AG04449 (cell line): ENCODE data around the gene ROS1.

ENCODE experiments used
- CTCF ChIA-PET: fragments of 350-600 bp; formaldehyde crosslinking; extraction: SDS; loops from one replicate; lab custom pipeline; 2021; ENCODE audit warnings: antibody characterized with exemption; lab: Yijun Ruan, JAX
- POLR2A ChIA-PET: fragments of 400-600, 350-600 bp; formaldehyde crosslinking; extraction: SDS; loops from one replicate; lab custom pipeline; 2020; ENCODE audit warnings: antibody characterized with exemption, inconsistent platforms; lab: Yijun Ruan, JAX
- DNase-seq: peaks from one replicate; pipeline ENCODE4 v3.0.0-alpha.2; 2010; ENCODE audit warnings: low read depth, low spot score
- H3K4me3 ChIP-seq: 2 replicates; pipeline ENCODE4 v1.5.1; 2011; ENCODE audit warnings: low read depth, mild to moderate bottlenecking, control low read depth, low read length
- TF ChIP-seq, protein P1 (sequence below): IDR thresholded peaks from one replicate; pipeline ENCODE4 v1.5.1; 2011; ENCODE audit warnings: mild to moderate bottlenecking, moderate library complexity, low read length, control low read depth, inconsistent platforms; ENCODE audit not compliant: insufficient read depth; ENCODE audit errors: missing control alignments

ROS1 gene

DNA sequence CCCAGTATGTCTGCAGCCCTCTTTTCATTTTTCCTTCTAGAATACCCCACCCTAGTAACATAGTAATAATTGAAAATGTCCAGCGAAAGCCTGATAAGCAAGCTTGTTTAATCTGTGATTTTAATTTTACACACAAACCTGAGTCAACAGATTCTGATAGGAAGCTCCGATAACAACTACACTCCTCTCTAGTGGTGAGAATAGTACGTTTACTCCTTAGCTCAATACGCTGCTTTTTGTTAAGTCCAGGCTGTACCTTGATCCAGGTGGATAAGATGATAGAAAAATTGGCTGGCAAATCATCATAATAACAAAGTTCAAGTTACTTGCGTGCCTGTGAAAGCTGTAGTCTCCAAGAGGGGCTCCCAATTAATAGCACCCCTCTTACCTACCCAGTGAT is 31.3 kb upstream of the ROS1 start:
- ChIA-PET POLR2A (no interaction called here), CTCF (interaction anchor here (0.9 to 3.9 kb wide), 6 partner anchors 8 to 149 kb away, joined by 3 to 28 read pairs (median 4); partner anchors contain the start of gene GOPC)
- no peak overlapping the region for H3K4me3 ChIP-seq
- TF ChIP-seq, protein P1, sequence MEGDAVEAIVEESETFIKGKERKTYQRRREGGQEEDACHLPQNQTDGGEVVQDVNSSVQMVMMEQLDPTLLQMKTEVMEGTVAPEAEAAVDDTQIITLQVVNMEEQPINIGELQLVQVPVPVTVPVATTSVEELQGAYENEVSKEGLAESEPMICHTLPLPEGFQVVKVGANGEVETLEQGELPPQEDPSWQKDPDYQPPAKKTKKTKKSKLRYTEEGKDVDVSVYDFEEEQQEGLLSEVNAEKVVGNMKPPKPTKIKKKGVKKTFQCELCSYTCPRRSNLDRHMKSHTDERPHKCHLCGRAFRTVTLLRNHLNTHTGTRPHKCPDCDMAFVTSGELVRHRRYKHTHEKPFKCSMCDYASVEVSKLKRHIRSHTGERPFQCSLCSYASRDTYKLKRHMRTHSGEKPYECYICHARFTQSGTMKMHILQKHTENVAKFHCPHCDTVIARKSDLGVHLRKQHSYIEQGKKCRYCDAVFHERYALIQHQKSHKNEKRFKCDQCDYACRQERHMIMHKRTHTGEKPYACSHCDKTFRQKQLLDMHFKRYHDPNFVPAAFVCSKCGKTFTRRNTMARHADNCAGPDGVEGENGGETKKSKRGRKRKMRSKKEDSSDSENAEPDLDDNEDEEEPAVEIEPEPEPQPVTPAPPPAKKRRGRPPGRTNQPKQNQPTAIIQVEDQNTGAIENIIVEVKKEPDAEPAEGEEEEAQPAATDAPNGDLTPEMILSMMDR: no peak
- no peak for DNase-seq

GRCh38 chr6:117456250-117456649 is 30.5 kb upstream of the ROS1 start:
- POLR2A ChIA-PET: interaction anchor here (1.3 kb wide), 1 partner anchor 146 kb away, joined by 3 read pairs; the partner anchor contains the start of gene GOPC
- H3K4me3 ChIP-seq: no peak overlapping the region
- CTCF ChIA-PET: interaction anchor here (1.2 to 8.7 kb wide), 7 partner anchors 7 to 149 kb away, joined by 4 to 205 read pairs (median 5); partner anchors contain the start of gene GOPC
- DNase-seq: no peak
- TF ChIP-seq, protein P1: no peak

DNA sequence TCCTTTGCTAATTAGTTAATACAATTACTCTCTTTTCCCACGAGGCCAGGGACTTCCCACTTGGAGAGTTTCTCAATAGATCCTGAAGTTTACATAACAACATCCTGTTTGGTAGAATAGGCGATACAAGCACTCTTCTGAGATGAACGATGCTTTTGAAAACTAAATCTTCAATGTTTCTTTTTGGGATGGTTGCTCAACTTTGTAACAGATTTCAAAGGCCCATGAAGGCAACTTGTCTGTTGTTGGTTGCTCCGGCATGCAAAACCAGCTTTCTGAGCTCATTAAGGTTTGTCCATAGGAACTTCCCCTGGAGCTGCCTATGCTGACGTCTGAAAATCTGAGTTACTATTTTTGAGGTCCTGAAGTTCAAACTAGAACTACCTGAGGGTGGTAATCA is 25.9 kb upstream of the ROS1 start:
- POLR2A ChIA-PET: no interaction called here
- TF ChIP-seq, protein P1: no peak
- no peak for DNase-seq
- CTCF ChIA-PET: interaction anchor here (0.6 to 8.7 kb wide), 4 partner anchors 13 to 152 kb away, joined by 3 to 273 read pairs (median 104); partner anchors contain the start of gene GOPC
- H3K4me3 ChIP-seq: no peak overlapping the region

GRCh38 chr6:117449549-117450439 is 24.1 kb upstream of the ROS1 start:
- no peak overlapping the region for H3K4me3 ChIP-seq
- TF ChIP-seq, protein P1: peak; percentile 36
- CTCF ChIA-PET: interaction anchor here (0.6 to 8.7 kb wide), 54 partner anchors 8 to 766 kb away, joined by 3 to 273 read pairs (median 5); partner anchors contain the start of gene GOPC
- POLR2A ChIA-PET: interaction anchor here (0.7 to 2.9 kb wide), 6 partner anchors 9 to 158 kb away, joined by 3 to 13 read pairs (median 4); partner anchors contain the start of gene GOPC
- DNase-seq: no peak

DNA sequence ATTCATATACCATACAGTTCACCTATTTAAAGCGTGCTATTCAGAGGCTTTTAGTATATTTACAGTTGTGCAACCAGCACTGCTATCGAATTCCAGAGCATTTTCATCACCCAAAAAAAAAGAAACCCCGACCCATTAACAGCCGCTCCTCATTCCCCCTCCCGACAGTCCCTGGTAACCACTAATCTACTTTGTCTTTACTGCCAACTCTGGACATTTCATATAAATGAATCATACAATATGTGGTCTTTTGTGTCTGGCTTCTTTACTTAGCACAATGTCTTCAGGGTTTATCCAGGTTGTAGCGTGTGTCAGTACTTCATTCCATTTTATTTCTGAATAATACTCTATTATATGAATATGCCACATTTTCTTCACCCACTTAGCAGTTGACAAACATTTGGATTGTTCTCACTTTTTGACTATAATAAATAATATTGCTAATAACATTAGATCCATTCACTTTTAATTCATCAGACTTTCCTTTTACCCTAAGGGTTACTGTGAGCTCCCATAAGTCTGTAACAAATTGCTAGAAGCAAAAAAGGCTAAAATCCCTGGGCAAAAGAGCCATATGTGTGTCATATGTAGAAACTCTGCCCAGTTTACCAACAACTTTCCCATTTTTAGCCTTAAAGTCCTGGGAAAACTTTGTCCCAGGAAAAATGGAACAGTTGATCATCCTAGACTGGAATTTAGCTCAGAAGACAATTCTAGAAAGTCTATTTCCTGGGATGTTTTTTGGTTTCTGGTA is 23.2 kb upstream of the ROS1 start:
- no peak overlapping the region; the same call in 1 of the 2 replicates for H3K4me3 ChIP-seq
- TF ChIP-seq, protein P1: no peak
- ChIA-PET POLR2A (interaction anchor here (1.4 to 2.9 kb wide), 2 partner anchors 8 to 153 kb away, joined by 4 to 13 read pairs; partner anchors contain the start of gene GOPC), CTCF (interaction anchor here (0.8 to 8.7 kb wide), 39 partner anchors 8 to 239 kb away, joined by 3 to 273 read pairs (median 7); partner anchors contain the start of gene GOPC)
- peak; percentile 86 for DNase-seq
